ENCODE results near the gene LMLN. TPM values are rescaled to one million over a fixed set of nuclear protein-coding genes. Genes with fewer than 3 reads are reported as not detected.

The LMLN gene
- polyA plus RNA-seq, 1 donor (not counting 4 experiments of a cell fraction or from before 2014, with no cell fraction given): 5.2 TPM

- dilution Hi-C loops (cut with MboI; ENCODE audit: extremely low pct_ligation_motif_present, low sequenced_read_pairs): no loop called here
- H3K4me2 ChIP-seq (ENCODE audit: control insufficient read depth, extremely low read depth, insufficient read depth, low read depth, low read length): no peak overlapping the region
- no peaks in the 10 kb centered on the region for H3K9me3 ChIP-seq (ENCODE audit: control insufficient read depth, low read depth, low read length)
- no peak for DNase-seq (ENCODE audit: low read depth, low spot score)
- H3K4me1 ChIP-seq (ENCODE audit: control insufficient read depth, extremely low read depth, insufficient read depth, low read length): peaks cover 8% of the 10 kb centered on the region
- H2AFZ ChIP-seq (ENCODE audit: control insufficient read depth, low read length): no peak overlapping the region
- TF ChIP-seq, protein P1, sequence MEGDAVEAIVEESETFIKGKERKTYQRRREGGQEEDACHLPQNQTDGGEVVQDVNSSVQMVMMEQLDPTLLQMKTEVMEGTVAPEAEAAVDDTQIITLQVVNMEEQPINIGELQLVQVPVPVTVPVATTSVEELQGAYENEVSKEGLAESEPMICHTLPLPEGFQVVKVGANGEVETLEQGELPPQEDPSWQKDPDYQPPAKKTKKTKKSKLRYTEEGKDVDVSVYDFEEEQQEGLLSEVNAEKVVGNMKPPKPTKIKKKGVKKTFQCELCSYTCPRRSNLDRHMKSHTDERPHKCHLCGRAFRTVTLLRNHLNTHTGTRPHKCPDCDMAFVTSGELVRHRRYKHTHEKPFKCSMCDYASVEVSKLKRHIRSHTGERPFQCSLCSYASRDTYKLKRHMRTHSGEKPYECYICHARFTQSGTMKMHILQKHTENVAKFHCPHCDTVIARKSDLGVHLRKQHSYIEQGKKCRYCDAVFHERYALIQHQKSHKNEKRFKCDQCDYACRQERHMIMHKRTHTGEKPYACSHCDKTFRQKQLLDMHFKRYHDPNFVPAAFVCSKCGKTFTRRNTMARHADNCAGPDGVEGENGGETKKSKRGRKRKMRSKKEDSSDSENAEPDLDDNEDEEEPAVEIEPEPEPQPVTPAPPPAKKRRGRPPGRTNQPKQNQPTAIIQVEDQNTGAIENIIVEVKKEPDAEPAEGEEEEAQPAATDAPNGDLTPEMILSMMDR (optimal IDR thresholded peaks at IDR 0.05 in 1 of 3, IDR thresholded peaks at IDR 0.05 in 1 of 3, conservative IDR thresholded peaks at IDR 0.05 in 1 of 3; ENCODE audit: extremely low read depth in 1 of 3, insufficient read depth in 2 of 3, low read length in 3 of 3): no peak
- no peak for TF ChIP-seq EZH2 (IDR thresholded peaks at IDR 0.05; ENCODE audit: low read length)
- no peak overlapping the region for H3K27ac ChIP-seq (ENCODE audit: control insufficient read depth, insufficient read depth, low read length)
- no peak overlapping the region for H3K9ac ChIP-seq (ENCODE audit: control insufficient read depth, extremely low read depth, insufficient read depth, low read length)
- H3K36me3 ChIP-seq (ENCODE audit: control insufficient read depth in 2 of 2, extremely low read depth in 1 of 2, insufficient read depth in 2 of 2, low read length in 2 of 2): no peaks in the 10 kb centered on the region
- H3K4me3 ChIP-seq (ENCODE audit: control insufficient read depth in 2 of 3, extremely low read depth in 1 of 3, insufficient read depth in 2 of 3, low read depth in 1 of 3, low read length in 3 of 3): no peak overlapping the region
- FAIRE-seq: peak; percentile 69
- no peaks in the 10 kb centered on the region for H4K20me1 ChIP-seq (ENCODE audit: control insufficient read depth, extremely low read depth, insufficient read depth, low read length)
- H3K9me1 ChIP-seq (ENCODE audit: control insufficient read depth, extremely low read depth, insufficient read depth, low read length): no peaks in the 10 kb centered on the region
- no peaks in the 10 kb centered on the region for H3K79me2 ChIP-seq (ENCODE audit: control insufficient read depth, insufficient read depth, low read length)
- peaks cover 4% of the 10 kb centered on the region for H3K27me3 ChIP-seq (ENCODE audit: control insufficient read depth, extremely low read depth, insufficient read depth, low read length)
These were observed 110.9 kb downstream of the LMLN start for GRCh38 chr3:198070871-198071270.

GRCh38 chr3:198071602-198072287 is 111.7 kb downstream of the LMLN start:
- no peaks in the 10 kb centered on the region for H3K36me3 ChIP-seq (ENCODE audit: control insufficient read depth in 2 of 2, extremely low read depth in 1 of 2, insufficient read depth in 2 of 2, low read length in 2 of 2)
- no peak overlapping the region for H3K4me3 ChIP-seq (ENCODE audit: control insufficient read depth in 2 of 3, extremely low read depth in 1 of 3, insufficient read depth in 2 of 3, low read depth in 1 of 3, low read length in 3 of 3)
- TF ChIP-seq EZH2 (IDR thresholded peaks at IDR 0.05; ENCODE audit: low read length): no peak
- TF ChIP-seq, protein P1 (optimal IDR thresholded peaks at IDR 0.05 in 1 of 3, IDR thresholded peaks at IDR 0.05 in 1 of 3, conservative IDR thresholded peaks at IDR 0.05 in 1 of 3; ENCODE audit: extremely low read depth in 1 of 3, insufficient read depth in 2 of 3, low read length in 3 of 3): peak; percentile 35 to 59 (median 35)
- peak; percentile 97 for DNase-seq (ENCODE audit: low read depth, low spot score)
- H3K79me2 ChIP-seq (ENCODE audit: control insufficient read depth, insufficient read depth, low read length): no peaks in the 10 kb centered on the region
- peak overlapping the region; percentile 59 for H3K27ac ChIP-seq (ENCODE audit: control insufficient read depth, insufficient read depth, low read length)
- dilution Hi-C loops (cut with MboI; ENCODE audit: extremely low pct_ligation_motif_present, low sequenced_read_pairs): no loop called here
- peaks cover 8% of the 10 kb centered on the region for H3K4me1 ChIP-seq (ENCODE audit: control insufficient read depth, extremely low read depth, insufficient read depth, low read length)
- peak overlapping the region; percentile 35 for H2AFZ ChIP-seq (ENCODE audit: control insufficient read depth, low read length)
- H3K27me3 ChIP-seq (ENCODE audit: control insufficient read depth, extremely low read depth, insufficient read depth, low read length): peaks cover 7% of the 10 kb centered on the region
- H3K4me2 ChIP-seq (ENCODE audit: control insufficient read depth, extremely low read depth, insufficient read depth, low read depth, low read length): peak overlapping the region; percentile 25
- FAIRE-seq: peak; percentile 99
- no peaks in the 10 kb centered on the region for H3K9me1 ChIP-seq (ENCODE audit: control insufficient read depth, extremely low read depth, insufficient read depth, low read length)
- H3K9ac ChIP-seq (ENCODE audit: control insufficient read depth, extremely low read depth, insufficient read depth, low read length): peak overlapping the region; percentile 14
- no peaks in the 10 kb centered on the region for H3K9me3 ChIP-seq (ENCODE audit: control insufficient read depth, low read depth, low read length)
- no peaks in the 10 kb centered on the region for H4K20me1 ChIP-seq (ENCODE audit: control insufficient read depth, extremely low read depth, insufficient read depth, low read length)

Measured in keratinocyte (primary cell).